Superior temporal gyrus (tissue), 1 donor: ENCODE data around the gene SPESP1.
"Not testable (repeated sequence)": the region's sequence is repeated elsewhere in the genome, so short reads cannot be mapped to it uniquely, and the experiment has no call there.

Experiments
- DNase-seq: peaks from one replicate; pipeline ENCODE4 v3.0.0-alpha.2; 2016; ENCODE audit errors: extremely low spot score

The SPESP1 gene

GRCh38 chr15:68963719-68964118 lies 33.4 kb downstream of the SPESP1 start:
- not testable (repeated sequence) for DNase-seq

GRCh38 chr15:68966996-68967395 lies 36.7 kb downstream of the SPESP1 start:
- DNase-seq = no peak

- no peak for DNase-seq
Observed at GRCh38 chr15:68967948-68968347, 37.6 kb downstream of the SPESP1 start.

- DNase-seq = no peak
Observed at GRCh38 chr15:68969298-68969697, 39.0 kb downstream of the SPESP1 start.

- no peak for DNase-seq
Observed at GRCh38 chr15:68972201-68973065, 42.1 kb downstream of the SPESP1 start.

- DNase-seq = not testable (repeated sequence)
Observed at GRCh38 chr15:68975651-68976160, 45.4 kb downstream of the SPESP1 start.

GRCh38 chr15:68977426-68977825 lies 47.1 kb downstream of the SPESP1 start:
- DNase-seq = not testable (repeated sequence)

- no peak for DNase-seq
Observed at GRCh38 chr15:68979006-68979405, 48.7 kb downstream of the SPESP1 start.

- no peak for DNase-seq
Observed at GRCh38 chr15:68979816-68980215, 49.5 kb downstream of the SPESP1 start.

- no peak for DNase-seq
Observed at GRCh38 chr15:68980786-68981185, 50.5 kb downstream of the SPESP1 start.

- no peak for DNase-seq
Observed at GRCh38 chr15:68981941-68982340, 51.6 kb downstream of the SPESP1 start.

- DNase-seq = no peak
Observed at GRCh38 chr15:68982976-68983563, 52.7 kb downstream of the SPESP1 start.

GRCh38 chr15:68983961-68984481 lies 53.7 kb downstream of the SPESP1 start:
- DNase-seq = no peak

GRCh38 chr15:68984586-68984985 lies 54.3 kb downstream of the SPESP1 start:
- DNase-seq = no peak

- no peak for DNase-seq
Observed at GRCh38 chr15:68985361-68985891, 55.1 kb downstream of the SPESP1 start.

- DNase-seq = no peak
Observed at GRCh38 chr15:68986322-68986721, 56.0 kb downstream of the SPESP1 start.

GRCh38 chr15:68987120-68987519 lies 56.8 kb downstream of the SPESP1 start:
- DNase-seq = no peak

GRCh38 chr15:68987676-68988075 lies 57.4 kb downstream of the SPESP1 start:
- no peak for DNase-seq

- DNase-seq = no peak
Observed at GRCh38 chr15:68989541-68990230, 59.4 kb downstream of the SPESP1 start.

- no peak for DNase-seq
Observed at GRCh38 chr15:68990231-68990991, 60.1 kb downstream of the SPESP1 start.

- DNase-seq = no peak
Observed at GRCh38 chr15:68990992-68991500, 60.7 kb downstream of the SPESP1 start.
